Stomach (tissue), 9 donors: ENCODE measurements around the gene PTGER1. TPM values are rescaled to one million over a fixed set of nuclear protein-coding genes. Genes with fewer than 3 reads are reported as not detected.

Experiments used
- DNase-seq, 2 donors: peaks; one replicate each; pipeline versions ENCODE4 v3.0.0 to v3.0.0-alpha.2; 2013 to 2019
- H3K27ac ChIP-seq, 5 donors: fragments of 200-600 bp in 4 of 5; sonication (generic) in 4 of 5; one replicate each; pipeline ENCODE4 v1.5.1; 2013 to 2019; ENCODE audit warnings: mild to moderate bottlenecking in 1 of 5, moderate library complexity in 1 of 5
- H3K27me3 ChIP-seq, 3 donors: fragments of 200-600 bp; sonication (generic); one replicate each; pipeline ENCODE4 v1.5.1; 2017 to 2019; ENCODE audit warnings: mixed run types in 1 of 3
- H3K36me3 ChIP-seq, 4 donors: fragments of 200-600 bp; sonication (generic); 1 replicate in 3 of 4; 2 replicates in 1 of 4; pipeline ENCODE4 v1.5.1; 2016 to 2019
- H3K4me1 ChIP-seq, 4 donors: fragments of 200-600 bp; sonication (generic); one replicate each; pipeline ENCODE4 v1.5.1; 2016 to 2019
- H3K4me3 ChIP-seq, 4 donors: fragments of 200-600 bp; sonication (generic) in 3 of 4; one replicate each; pipeline ENCODE4 v1.5.1; 2016 to 2019; ENCODE audit warnings: mild to moderate bottlenecking in 1 of 4
- H3K9me3 ChIP-seq, 4 donors: fragments of 200-600 bp; sonication (generic); one replicate each; pipeline ENCODE4 v1.5.1; 2016 to 2019
- EP300 ChIP-seq: sonication (generic); formaldehyde crosslinking; IDR thresholded peaks from one replicate; pipeline ENCODE4 v1.6.1; 2017; ENCODE audit warnings: antibody characterized with exemption
- POLR2A ChIP-seq, 4 donors: fragments of 450-650 bp; IDR thresholded peaks; one replicate each; pipeline ENCODE4 v1.6.1; 2016; ENCODE audit warnings: antibody characterized with exemption in 4 of 4, control low read depth in 2 of 4, mild to moderate bottlenecking in 1 of 4, moderate library complexity in 1 of 4
- POLR2AphosphoS5 ChIP-seq, 3 donors: sonication (generic); formaldehyde crosslinking; IDR thresholded peaks; one replicate each; pipeline ENCODE4 v1.6.1; 2016; ENCODE audit warnings: antibody characterized with exemption in 3 of 3
- WGBS, 5 donors: extraction: QIAGEN DNeasy Blood & Tissue Kit in 3 of 5; methylation state at CpG; one replicate each; pipeline versions ENCODE4 v1.1.5 to v1.1.7; 2013 to 2018; 5-methylcytosine and 5-hydroxymethylcytosine counted together
- intact Hi-C: fragments of 100-400 bp; cut with DNase I; formaldehyde crosslinking; loops from one replicate; pipeline ENCODE4 v1.15.1; 2023; ENCODE audit warnings: low total_unique reads
- polyA plus RNA-seq, 3 donors: library from polyadenylated mRNA; stranded (reverse); fragments of 200-250 nt; gene quantifications; one replicate each; pipeline ENCODE4 v1.2.3, GENCODE V29; 2013
- total RNA-seq, 5 donors: library from RNA; depleted of rRNA; stranded (reverse); fragments of >200 nt; gene quantifications; one replicate each; pipeline versions ENCODE4 v1.1.0 to v1.2.3, GENCODE V29; 2014 to 2016
- TF ChIP-seq, protein P1 (sequence below), 7 experiments: fragments of 450-650 bp in 4 of 7; fragments of 200-600 bp in 3 of 7; sonication (generic) in 3 of 7; IDR thresholded peaks; one replicate each; pipeline ENCODE4 v1.5.1; 2016 to 2019; ENCODE audit warnings: antibody characterized with exemption in 7 of 7, control low read depth in 2 of 7, mild to moderate bottlenecking in 1 of 7
- donor health status: healthy with polysubstance abuse.
- donor health status: Bipolar disorder and iron deficiency.
- donor health status: healthy.

PTGER1 gene
- total and polyA plus RNA-seq, 8 donors = 1.2 to 3.4 (median 2.4) TPM; not detected in 4

DNA sequence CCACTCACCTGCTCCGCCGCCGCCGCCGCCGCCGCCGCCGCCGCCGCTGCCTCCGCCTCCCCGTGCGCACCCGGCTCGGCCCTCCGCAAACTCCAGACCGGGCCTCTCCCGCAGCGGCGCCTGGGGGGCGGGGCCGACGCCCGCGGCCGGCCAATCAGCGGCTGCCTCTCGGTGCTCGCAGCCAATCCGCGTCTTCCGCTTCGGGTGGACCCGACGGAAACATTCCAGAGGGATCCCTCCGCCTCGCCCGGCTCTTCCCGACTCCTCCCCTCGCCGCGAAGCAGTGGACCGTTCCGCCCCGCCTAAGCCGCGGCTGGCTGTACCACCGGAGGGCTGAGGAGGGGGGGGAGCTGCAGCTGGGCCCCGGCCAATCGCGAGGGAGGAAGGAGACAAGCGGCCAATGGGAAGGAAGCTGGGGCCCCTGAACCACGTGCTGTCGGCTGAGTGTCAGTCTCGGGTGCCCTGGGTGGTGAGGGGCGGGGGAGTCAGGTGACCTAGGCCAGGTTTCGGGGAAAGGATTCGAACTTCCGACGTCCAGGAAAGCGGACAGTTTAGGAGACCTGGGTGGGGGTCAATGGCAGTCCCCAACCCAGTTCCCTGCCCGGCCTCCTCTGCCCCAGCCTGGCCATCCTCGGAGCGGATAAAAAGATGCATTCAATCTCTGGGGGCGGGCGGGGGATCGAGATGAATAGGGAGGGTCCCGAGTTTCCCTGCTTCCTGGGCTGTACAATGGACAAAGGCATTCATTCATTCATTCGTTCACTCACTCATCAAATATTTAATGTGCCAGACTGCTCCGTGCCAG lies 21.1 kb upstream of the PTGER1 start, which contains the start of gene GIPC1:
TSS of gene GIPC1 (minus strand) at position 99 of the 805 bp plus-strand sequence. CDS start 13,151 bp downstream, outside the sequence.
- Histone ChIP-seq H3K36me3 (peaks cover 0 to 18% (median 12%) of the 10 kb centered on the region in 4 donors), H3K4me3 (peak within 1 kb of the TSS; percentile 77 to 94 (median 90)), H3K27ac (peak within 1 kb of the TSS; percentile 77 to 89 (median 88)), H3K9me3 (no peaks in the 10 kb centered on the region), H3K27me3 (no peaks in the 10 kb centered on the region), H3K4me1 (peaks cover 27 to 50% (median 44%) of the 10 kb centered on the region in 4 donors)
- DNase-seq = peak; percentile 96 to 99
- WGBS, 5 donors = 2 to 14% (median 3%) methylated on average over 13 to 71 of the region's 71 CpGs
- TF ChIP-seq, protein P1, sequence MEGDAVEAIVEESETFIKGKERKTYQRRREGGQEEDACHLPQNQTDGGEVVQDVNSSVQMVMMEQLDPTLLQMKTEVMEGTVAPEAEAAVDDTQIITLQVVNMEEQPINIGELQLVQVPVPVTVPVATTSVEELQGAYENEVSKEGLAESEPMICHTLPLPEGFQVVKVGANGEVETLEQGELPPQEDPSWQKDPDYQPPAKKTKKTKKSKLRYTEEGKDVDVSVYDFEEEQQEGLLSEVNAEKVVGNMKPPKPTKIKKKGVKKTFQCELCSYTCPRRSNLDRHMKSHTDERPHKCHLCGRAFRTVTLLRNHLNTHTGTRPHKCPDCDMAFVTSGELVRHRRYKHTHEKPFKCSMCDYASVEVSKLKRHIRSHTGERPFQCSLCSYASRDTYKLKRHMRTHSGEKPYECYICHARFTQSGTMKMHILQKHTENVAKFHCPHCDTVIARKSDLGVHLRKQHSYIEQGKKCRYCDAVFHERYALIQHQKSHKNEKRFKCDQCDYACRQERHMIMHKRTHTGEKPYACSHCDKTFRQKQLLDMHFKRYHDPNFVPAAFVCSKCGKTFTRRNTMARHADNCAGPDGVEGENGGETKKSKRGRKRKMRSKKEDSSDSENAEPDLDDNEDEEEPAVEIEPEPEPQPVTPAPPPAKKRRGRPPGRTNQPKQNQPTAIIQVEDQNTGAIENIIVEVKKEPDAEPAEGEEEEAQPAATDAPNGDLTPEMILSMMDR (IDR thresholded peaks at IDR 0.05) = no peak
- peak; percentile 57 to 93 (median 67) for TF ChIP-seq POLR2AphosphoS5 (IDR thresholded peaks at IDR 0.05)
- intact Hi-C loops = no loop called here

DNA sequence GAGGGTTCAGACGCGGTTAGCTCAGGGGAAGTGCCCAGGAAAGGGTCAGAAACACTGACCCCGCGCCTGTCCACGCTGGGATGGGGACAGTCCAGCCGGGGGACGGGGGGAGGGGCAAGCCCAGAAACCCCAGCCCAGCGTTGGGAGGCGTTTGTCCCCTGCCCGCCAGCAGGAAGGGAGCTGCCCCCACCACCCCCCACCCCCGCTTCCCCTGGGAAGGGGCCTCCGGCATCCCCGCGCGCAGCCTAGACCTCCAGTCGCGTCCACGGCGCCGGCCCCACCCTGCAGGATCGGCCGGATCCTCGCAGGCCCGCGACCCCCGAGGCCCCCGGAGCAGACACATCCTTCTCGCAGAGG lies 20.5 kb upstream of the PTGER1 start:
- Histone ChIP-seq H3K27ac (peak overlapping the region; percentile 77 to 89 (median 88)), H3K36me3 (peaks cover 0 to 24% (median 18%) of the 10 kb centered on the region in 4 donors), H3K9me3 (no peaks in the 10 kb centered on the region), H3K4me1 (peaks cover 27 to 50% (median 44%) of the 10 kb centered on the region in 4 donors), H3K27me3 (no peaks in the 10 kb centered on the region), H3K4me3 (peak overlapping the region; percentile 77 to 94 (median 90))
- DNase-seq = no peak
- intact Hi-C loops = no loop called here
- TF ChIP-seq EP300 = no peak
- TF ChIP-seq POLR2AphosphoS5 (IDR thresholded peaks at IDR 0.05) = no peak
- TF ChIP-seq, protein P1 (IDR thresholded peaks at IDR 0.05) = no peak
- TF ChIP-seq POLR2A (IDR thresholded peaks at IDR 0.05) = no peak
- 0 to 4% (median 0%) methylated on average over 3 to 26 of the region's 28 CpGs for WGBS, 5 donors

DNA sequence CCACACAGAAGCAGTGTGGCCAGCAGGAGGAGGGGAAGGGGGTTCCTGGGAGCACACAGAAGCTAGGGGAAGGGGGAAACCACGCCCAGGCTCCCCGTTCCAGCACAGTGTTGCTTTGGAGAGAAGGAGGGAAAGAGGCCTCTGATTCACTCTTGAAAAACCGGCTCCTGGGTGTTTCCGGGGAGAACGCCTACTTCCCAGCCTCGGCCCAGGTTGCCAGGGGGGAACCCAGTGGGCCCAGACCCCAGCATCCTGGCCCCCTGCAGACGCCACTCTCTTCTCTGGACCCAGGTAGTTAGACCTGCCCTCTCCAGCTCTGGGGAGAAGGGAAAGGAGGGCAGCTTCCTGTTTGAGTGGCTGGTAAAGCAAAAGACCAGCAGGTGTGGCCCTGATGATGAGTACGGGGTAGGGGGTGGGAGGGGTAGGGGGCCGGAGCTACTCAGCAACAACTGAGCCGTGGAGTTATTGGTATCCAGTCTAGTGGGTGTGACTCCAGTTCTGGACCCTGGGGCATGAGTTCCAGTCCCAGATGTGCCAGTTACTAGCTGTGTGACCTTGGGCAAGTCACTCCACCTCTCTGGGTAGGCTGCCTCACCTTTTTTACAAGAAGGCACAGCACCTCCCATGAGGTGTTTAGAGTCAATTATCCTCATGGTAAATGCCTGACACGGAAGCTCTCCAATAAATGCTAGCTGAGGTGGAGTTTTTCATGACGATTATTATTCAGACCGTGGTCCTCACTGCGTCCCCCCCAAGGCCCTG lies 19.9 kb upstream of the PTGER1 start:
- no peaks in the 10 kb centered on the region for H3K9me3 ChIP-seq
- peak in 1 of 2 donors; percentile 75 for DNase-seq
- 7 to 26% (median 10%) methylated on average over 12 to 14 of the region's 14 CpGs for WGBS, 5 donors
- H3K4me3 ChIP-seq = peak overlapping the region; percentile 77 to 94 (median 90)
- no peaks in the 10 kb centered on the region for H3K27me3 ChIP-seq
- no peak for TF ChIP-seq POLR2A (IDR thresholded peaks at IDR 0.05)
- peaks cover 0 to 30% (median 24%) of the 10 kb centered on the region in 4 donors for H3K36me3 ChIP-seq
- peak overlapping the region; percentile 77 to 89 (median 88) for H3K27ac ChIP-seq
- intact Hi-C loops = no loop called here
- H3K4me1 ChIP-seq = peaks cover 27 to 50% (median 44%) of the 10 kb centered on the region in 4 donors

DNA sequence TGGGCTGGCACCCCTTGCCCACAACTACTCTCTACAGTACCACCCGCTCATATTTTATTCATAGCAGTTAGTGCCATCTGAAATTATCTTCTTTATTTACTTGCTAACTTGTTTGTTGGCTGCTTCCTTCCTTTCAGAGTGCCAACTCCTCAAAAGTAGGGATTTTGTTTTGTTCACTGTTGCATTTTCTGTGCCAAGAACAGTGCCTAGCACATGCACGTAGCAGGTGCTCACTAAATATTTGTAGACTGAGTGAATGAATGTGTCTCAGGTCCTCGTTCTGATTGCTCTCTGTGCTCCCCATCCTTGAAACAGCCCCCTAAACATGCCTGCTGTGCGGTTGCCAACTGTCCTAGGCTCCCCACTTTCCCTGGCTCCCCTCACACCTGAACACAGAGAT lies 19.3 kb upstream of the PTGER1 start:
- Histone ChIP-seq H3K4me3 (peak overlapping the region in 3 of 4 donors; percentile 77 to 94 (median 94)), H3K4me1 (peaks cover 27 to 50% (median 44%) of the 10 kb centered on the region in 4 donors), H3K27ac (peak overlapping the region; percentile 43 to 89 (median 88)), H3K9me3 (no peaks in the 10 kb centered on the region), H3K36me3 (peaks cover 0 to 36% (median 31%) of the 10 kb centered on the region in 4 donors), H3K27me3 (no peaks in the 10 kb centered on the region)
- TF ChIP-seq EP300 (no peak), POLR2A (IDR thresholded peaks at IDR 0.05) (no peak), POLR2AphosphoS5 (IDR thresholded peaks at IDR 0.05) (no peak)
- TF ChIP-seq, protein P1 (IDR thresholded peaks at IDR 0.05) = no peak
- intact Hi-C loops = no loop called here
- whole genome bisulfite sequencing, 5 donors = 59 to 76% (median 59%) methylated on average over 4 of the region's 4 CpGs
- DNase-seq = no peak
